Amniotic stem cell (primary cell): ENCODE results near the gene ZNF768.
"Not testable (repeated sequence)": the region's sequence is repeated elsewhere in the genome, so short reads cannot be mapped to it uniquely, and the experiment has no call there.

Source experiments
- DNase-seq: peaks from one replicate; lab custom pipeline; 2025; lab: John Stamatoyannopoulos, UW

Gene ZNF768

GRCh38 chr16:30510376-30510938 lies 15.9 kb downstream of the ZNF768 start:
- DNase-seq = no peak

GRCh38 chr16:30509081-30509765 lies 17.1 kb downstream of the ZNF768 start:
- DNase-seq = no peak

GRCh38 chr16:30503403-30504296 lies 22.7 kb downstream of the ZNF768 start:
- no peak for DNase-seq

GRCh38 chr16:30499284-30499683 lies 27.1 kb downstream of the ZNF768 start:
- DNase-seq = no peak

- no peak for DNase-seq
Observed at GRCh38 chr16:30494709-30495108, 31.7 kb downstream of the ZNF768 start.

GRCh38 chr16:30493941-30494488 lies 32.4 kb downstream of the ZNF768 start:
- DNase-seq = no peak

- DNase-seq = peak; percentile 38
Observed at GRCh38 chr16:30491744-30492308, 34.5 kb downstream of the ZNF768 start.

- no peak for DNase-seq
Observed at GRCh38 chr16:30491229-30491628, 35.1 kb downstream of the ZNF768 start.

GRCh38 chr16:30490210-30490609 lies 36.2 kb downstream of the ZNF768 start:
- DNase-seq = no peak

GRCh38 chr16:30488764-30489605 lies 37.4 kb downstream of the ZNF768 start:
- DNase-seq = no peak

GRCh38 chr16:30485818-30486436 lies 40.4 kb downstream of the ZNF768 start:
- DNase-seq = no peak

- DNase-seq = no peak
Observed at GRCh38 chr16:30484887-30485286, 41.5 kb downstream of the ZNF768 start.

- no peak for DNase-seq
Observed at GRCh38 chr16:30482366-30482765, 44.0 kb downstream of the ZNF768 start.

GRCh38 chr16:30481381-30481780 lies 45.0 kb downstream of the ZNF768 start:
- DNase-seq = no peak

GRCh38 chr16:30478766-30479478 lies 47.4 kb downstream of the ZNF768 start:
- no peak for DNase-seq

- DNase-seq = not testable (repeated sequence)
Observed at GRCh38 chr16:30477773-30478172, 48.6 kb downstream of the ZNF768 start.

GRCh38 chr16:30476991-30477390 lies 49.4 kb downstream of the ZNF768 start:
- no peak for DNase-seq

GRCh38 chr16:30474684-30475083 lies 51.7 kb downstream of the ZNF768 start:
- DNase-seq = no peak

- no peak for DNase-seq
Observed at GRCh38 chr16:30474074-30474452, 52.3 kb downstream of the ZNF768 start.
